Right lobe of liver (tissue), 6 donors: Measurements from ENCODE around the gene AMPD3. TPM values are rescaled to one million over a fixed set of nuclear protein-coding genes. Genes with fewer than 3 reads are reported as not detected.
A peak's percentile ranks its signal among the peaks of the same experiment; 100 is the strongest.

Source experiments
- ATAC-seq, 4 donors: fragments of 200-7000 bp; cut with Tn5 transposase; one replicate each; pipeline ENCODE4 v1.9.1; 2020; ENCODE audit warnings: mild to moderate bottlenecking in 4 of 4, moderate library complexity in 4 of 4
- DNase-seq, 3 donors: peaks; one replicate each; pipeline ENCODE4 v3.0.0-alpha.2; 2020
- H3K27ac ChIP-seq, 3 donors: fragments of 200-600 bp; one replicate each; pipeline ENCODE4 v1.8.0; 2022
- H3K27me3 ChIP-seq, 2 donors: fragments of 200-600 bp; one replicate each; pipeline ENCODE4 v1.8.0; 2022
- H3K36me3 ChIP-seq, 4 donors: fragments of 200-600 bp; sonication (generic) in 1 of 4; one replicate each; pipeline versions ENCODE4 v1.5.1 to v1.8.0; 2017 to 2022; ENCODE audit warnings: control low read depth in 1 of 4
- H3K4me1 ChIP-seq, 4 donors: fragments of 200-600 bp; sonication (generic) in 1 of 4; one replicate each; pipeline versions ENCODE4 v1.5.1 to v1.8.0; 2017 to 2022; ENCODE audit warnings: control low read depth in 1 of 4
- H3K4me3 ChIP-seq, 3 donors: fragments of 200-600 bp; one replicate each; pipeline ENCODE4 v1.8.0; 2022
- H3K9me3 ChIP-seq, 4 donors: fragments of 200-600 bp; sonication (generic) in 1 of 4; one replicate each; pipeline versions ENCODE4 v1.5.1 to v1.8.0; 2017 to 2022; ENCODE audit warnings: control low read depth in 1 of 4
- POLR2A ChIP-seq: fragments of 450-650 bp; IDR thresholded peaks from one replicate; pipeline ENCODE4 v1.6.1; 2017; ENCODE audit warnings: antibody characterized with exemption, mild to moderate bottlenecking
- WGBS: methylation state at CpG from one replicate; pipeline ENCODE4 v1.1.6; 2018; ENCODE audit warnings: low coverage, low lambda C conversion rate; ENCODE audit not compliant: insufficient coverage; ENCODE audit errors: missing lambda C conversion rate; 5-methylcytosine and 5-hydroxymethylcytosine counted together
- intact Hi-C, 2 donors: fragments of 100-400 bp; cut with DNase I; formaldehyde crosslinking; loops; one replicate each; pipeline versions ENCODE4 v1.11.2 to v1.14.1; 2022
- total RNA-seq, 6 experiments: library from RNA; depleted of rRNA in 2 of 6; stranded (reverse); fragments of >200 nt in 2 of 6; fragmentation: NEBNext Ultra II Directional in 3 of 6; extraction: Animal tissue kit (Norgen Biotek cat#: 25700) in 3 of 6; gene quantifications; one replicate each; pipeline versions ENCODE4 v1.1.0 to v1.2.4, GENCODE V29; 2016 to 2023
- TF ChIP-seq, protein P1 (sequence below), 4 donors: fragments of 200-600 bp in 3 of 4; fragments of 450-650 bp in 1 of 4; IDR thresholded peaks; one replicate each; pipeline versions ENCODE4 v1.5.1 to v1.8.0; 2016 to 2022; ENCODE audit warnings: antibody characterized with exemption in 4 of 4, mild to moderate bottlenecking in 2 of 4
- donor health status: DM: no; HTN: yes; CAD: no.
- donor health status: DM: no; HTN: no; CAD: no.
- donor health status: DM: no; HTN: no; CAD: no.
- donor health status: DM: no; HTN: yes; CAD: no.
- donor health status: DM: no; HTN: yes; CAD: no.

Gene AMPD3
- total RNA-seq, 6 experiments from 2014 or later: 0.98 to 5.0 (median 1.8) TPM

DNA sequence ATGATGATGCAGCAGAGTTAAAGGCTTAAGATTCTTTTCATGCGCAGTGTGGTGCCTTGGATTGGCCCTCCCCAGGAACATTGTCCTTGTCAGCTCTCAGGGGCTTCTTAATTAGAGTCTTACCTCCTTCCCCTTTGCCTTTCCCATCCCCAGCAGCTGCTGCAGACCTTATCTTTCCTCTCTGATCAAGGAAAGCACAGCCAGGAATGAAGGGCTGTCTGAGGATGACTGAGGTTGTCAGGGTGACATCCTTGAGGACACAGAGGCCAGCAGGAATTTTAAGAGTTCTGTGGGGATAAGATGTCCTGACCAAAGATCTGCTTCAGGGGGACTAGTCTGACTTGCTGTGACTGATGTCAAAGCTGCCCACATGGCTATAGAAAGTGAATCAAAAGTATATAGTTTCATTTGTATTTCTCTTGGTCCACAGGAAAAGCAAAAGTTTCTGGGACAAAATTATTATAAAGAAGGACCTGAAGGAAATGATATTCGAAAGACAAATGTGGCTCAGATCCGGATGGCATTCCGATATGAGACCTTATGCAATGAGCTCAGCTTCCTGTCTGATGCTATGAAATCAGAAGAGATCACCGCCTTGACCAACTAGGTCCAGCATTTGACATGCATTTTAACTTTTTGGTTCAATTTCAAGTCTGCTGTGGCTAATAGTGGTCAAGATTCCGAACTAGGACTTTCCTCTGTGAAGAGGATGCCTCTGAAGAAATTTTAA is 50.4 kb downstream of the AMPD3 start:
- DNase-seq (no peak), ATAC-seq (no peak)
- intact Hi-C loops: no loop called here
- H3K36me3 ChIP-seq: no peaks in the 10 kb centered on the region
- H3K4me3 ChIP-seq: no peak overlapping the region
- H3K27ac ChIP-seq: no peak overlapping the region
- H3K4me1 ChIP-seq: no peaks in the 10 kb centered on the region
- H3K27me3 ChIP-seq: no peaks in the 10 kb centered on the region
- H3K9me3 ChIP-seq: no peaks in the 10 kb centered on the region
- WGBS: 65% methylated on average over 6 of the region's 6 CpGs
- no peak for TF ChIP-seq POLR2A
- TF ChIP-seq, protein P1, sequence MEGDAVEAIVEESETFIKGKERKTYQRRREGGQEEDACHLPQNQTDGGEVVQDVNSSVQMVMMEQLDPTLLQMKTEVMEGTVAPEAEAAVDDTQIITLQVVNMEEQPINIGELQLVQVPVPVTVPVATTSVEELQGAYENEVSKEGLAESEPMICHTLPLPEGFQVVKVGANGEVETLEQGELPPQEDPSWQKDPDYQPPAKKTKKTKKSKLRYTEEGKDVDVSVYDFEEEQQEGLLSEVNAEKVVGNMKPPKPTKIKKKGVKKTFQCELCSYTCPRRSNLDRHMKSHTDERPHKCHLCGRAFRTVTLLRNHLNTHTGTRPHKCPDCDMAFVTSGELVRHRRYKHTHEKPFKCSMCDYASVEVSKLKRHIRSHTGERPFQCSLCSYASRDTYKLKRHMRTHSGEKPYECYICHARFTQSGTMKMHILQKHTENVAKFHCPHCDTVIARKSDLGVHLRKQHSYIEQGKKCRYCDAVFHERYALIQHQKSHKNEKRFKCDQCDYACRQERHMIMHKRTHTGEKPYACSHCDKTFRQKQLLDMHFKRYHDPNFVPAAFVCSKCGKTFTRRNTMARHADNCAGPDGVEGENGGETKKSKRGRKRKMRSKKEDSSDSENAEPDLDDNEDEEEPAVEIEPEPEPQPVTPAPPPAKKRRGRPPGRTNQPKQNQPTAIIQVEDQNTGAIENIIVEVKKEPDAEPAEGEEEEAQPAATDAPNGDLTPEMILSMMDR (IDR thresholded peaks at IDR 0.05): no peak

DNA sequence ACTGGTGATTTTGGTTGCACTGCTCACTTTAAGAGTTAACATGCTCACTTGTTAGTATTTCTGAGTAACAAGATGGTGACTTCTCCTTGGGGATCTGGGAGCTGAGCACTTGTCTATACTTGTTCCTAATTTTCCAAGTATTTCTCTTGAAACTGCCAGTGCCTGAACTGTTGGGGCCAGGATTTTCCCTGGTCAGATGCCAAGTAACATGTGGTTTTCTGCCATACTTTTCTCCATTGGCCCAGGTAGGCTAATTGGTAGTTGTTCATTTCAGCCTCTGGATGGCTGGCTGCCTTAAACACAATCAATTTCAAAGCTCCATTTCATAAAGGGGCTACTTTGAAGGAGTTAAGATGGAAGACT is 50.9 kb downstream of the AMPD3 start:
- no peaks in the 10 kb centered on the region for H3K36me3 ChIP-seq
- no peak overlapping the region for H3K27ac ChIP-seq
- H3K4me3 ChIP-seq: no peak overlapping the region
- TF ChIP-seq POLR2A: no peak
- TF ChIP-seq, protein P1 (IDR thresholded peaks at IDR 0.05): no peak
- intact Hi-C loops: no loop called here
- ATAC-seq: no peak
- no peaks in the 10 kb centered on the region for H3K4me1 ChIP-seq
- H3K9me3 ChIP-seq: no peaks in the 10 kb centered on the region
- no peaks in the 10 kb centered on the region for H3K27me3 ChIP-seq
- no peak for DNase-seq

DNA sequence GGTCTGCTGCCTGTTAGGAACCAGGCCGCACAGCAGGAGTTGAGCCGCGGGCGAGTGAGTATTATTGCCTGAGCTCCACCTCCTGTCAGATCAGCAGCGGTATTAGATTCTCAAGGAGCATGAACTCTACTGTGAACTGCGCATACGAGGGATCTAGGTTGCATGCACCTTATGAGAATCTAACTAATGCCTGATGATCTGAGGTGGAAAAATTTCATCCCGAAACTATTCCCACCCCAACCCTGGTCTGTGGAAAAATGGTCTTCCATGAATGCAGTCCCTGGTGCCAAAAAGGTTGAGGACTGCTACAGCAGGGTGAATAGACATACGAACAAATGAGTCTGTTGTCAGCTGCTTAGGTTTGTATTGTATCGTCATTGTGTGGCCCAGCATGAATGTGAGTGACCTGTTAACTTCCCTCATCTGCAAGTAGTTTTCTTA is 56.1 kb downstream of the AMPD3 start:
- TF ChIP-seq, protein P1 (IDR thresholded peaks at IDR 0.05): no peak
- no peak overlapping the region for H3K27ac ChIP-seq
- H3K36me3 ChIP-seq: no peaks in the 10 kb centered on the region
- H3K4me1 ChIP-seq: no peaks in the 10 kb centered on the region
- intact Hi-C loops: no loop called here
- ATAC-seq: no peak
- WGBS: 87% methylated on average over 10 of the region's 10 CpGs
- no peaks in the 10 kb centered on the region for H3K27me3 ChIP-seq
- no peak for DNase-seq
- no peak overlapping the region for H3K4me3 ChIP-seq
- no peaks in the 10 kb centered on the region for H3K9me3 ChIP-seq

DNA sequence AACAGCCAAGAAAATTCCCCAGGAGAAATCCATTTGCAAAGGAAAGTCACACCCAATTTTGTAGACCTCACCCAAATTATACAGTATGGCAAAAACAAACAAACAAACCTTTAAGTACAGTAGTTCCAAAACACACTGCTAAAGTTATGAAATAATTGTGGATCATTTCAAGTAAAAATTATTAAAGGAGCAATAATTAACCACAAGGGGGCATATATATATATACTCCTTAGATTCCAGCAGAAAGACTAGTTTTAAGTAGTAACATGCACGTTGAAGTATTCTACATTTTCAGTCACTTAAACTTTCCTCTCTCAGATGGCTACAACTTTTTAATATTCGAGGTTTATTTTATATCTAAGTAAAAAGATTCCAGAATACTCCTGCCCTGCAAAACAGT is 59.1 kb downstream of the AMPD3 start:
- intact Hi-C loops: no loop called here
- Histone ChIP-seq H3K27me3 (no peaks in the 10 kb centered on the region), H3K36me3 (peaks cover 0 to 2% (median 0%) of the 10 kb centered on the region in 4 donors), H3K4me3 (no peak overlapping the region), H3K9me3 (no peaks in the 10 kb centered on the region), H3K27ac (no peak overlapping the region), H3K4me1 (no peaks in the 10 kb centered on the region)
- TF ChIP-seq POLR2A: no peak
- TF ChIP-seq, protein P1 (IDR thresholded peaks at IDR 0.05): peak; percentile 20 to 35 (median 30)
- DNase-seq (no peak), ATAC-seq (no peak)
- 39% methylated on average over 2 of the region's 2 CpGs for WGBS

DNA sequence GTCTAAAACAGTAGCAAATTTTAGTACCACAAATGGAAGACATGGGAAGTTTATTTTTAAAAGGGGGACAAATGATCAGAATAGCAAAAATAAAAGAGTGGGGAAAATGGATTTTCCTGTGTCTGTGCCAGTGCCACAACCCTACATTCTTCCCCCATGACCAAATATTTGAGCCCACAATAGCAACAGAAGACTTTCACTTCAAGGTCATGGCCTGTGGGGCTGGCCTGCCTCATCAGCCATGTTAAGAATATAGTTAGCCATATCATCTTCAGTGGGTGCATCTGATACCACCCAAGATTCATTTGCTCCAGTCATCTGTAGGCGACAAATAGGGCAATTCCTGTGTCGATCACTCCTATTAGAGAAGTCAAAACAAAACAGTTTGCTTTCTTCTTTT is 59.6 kb downstream of the AMPD3 start:
- DNase-seq (no peak), ATAC-seq (no peak)
- H3K27ac ChIP-seq: no peak overlapping the region
- H3K27me3 ChIP-seq: no peaks in the 10 kb centered on the region
- TF ChIP-seq, protein P1 (IDR thresholded peaks at IDR 0.05): no peak
- TF ChIP-seq POLR2A: no peak
- H3K4me1 ChIP-seq: no peaks in the 10 kb centered on the region
- H3K4me3 ChIP-seq: no peak overlapping the region
- H3K36me3 ChIP-seq: peaks cover 0 to 7% (median 2%) of the 10 kb centered on the region in 4 donors
- no peaks in the 10 kb centered on the region for H3K9me3 ChIP-seq
- WGBS: 83% methylated on average over 2 of the region's 2 CpGs
- intact Hi-C loops: no loop called here
